SU-DHL-6 (cell line): ENCODE data around the gene TMEM131L.

ENCODE experiments used
- EZH2phosphoT487 ChIP-seq: fragments of 200-600 bp; sonication (generic), shearing (Covaris generic); conservative IDR thresholded peaks from 2 replicates; pipeline ENCODE4 v1.6.1; 2018; ENCODE audit warnings: mild to moderate bottlenecking, antibody characterized with exemption, low read length, moderate library complexity, mixed read lengths
- TF ChIP-seq, protein P1 (sequence below): fragments of 200-600 bp; sonication (generic); IDR thresholded peaks from one replicate; pipeline ENCODE4 v1.5.1; 2017; ENCODE audit warnings: antibody characterized with exemption, mild to moderate bottlenecking, low read length, moderate library complexity; ENCODE audit not compliant: insufficient read depth, poor library complexity, severe bottlenecking

DNA sequence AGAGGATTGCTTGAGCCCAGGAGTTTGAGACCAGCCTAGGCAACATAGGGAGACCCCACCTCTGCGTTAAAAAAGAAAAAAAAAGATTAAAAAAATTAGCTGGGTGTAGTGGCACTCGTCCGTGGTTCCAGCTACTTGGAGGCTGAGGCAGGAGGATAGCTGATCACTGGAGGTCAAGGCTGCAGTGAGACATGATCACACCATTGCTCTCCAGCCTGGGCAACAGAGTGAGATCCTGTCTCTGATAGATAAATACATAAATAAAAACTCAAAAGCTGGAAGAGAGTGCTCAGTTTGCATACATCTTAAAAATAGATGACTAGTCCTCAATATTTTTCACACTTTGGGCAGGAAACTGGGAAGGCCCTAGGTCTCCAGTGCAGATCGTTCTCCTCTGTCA lies 54.1 kb downstream of the TMEM131L start:
- TF ChIP-seq, protein P1, sequence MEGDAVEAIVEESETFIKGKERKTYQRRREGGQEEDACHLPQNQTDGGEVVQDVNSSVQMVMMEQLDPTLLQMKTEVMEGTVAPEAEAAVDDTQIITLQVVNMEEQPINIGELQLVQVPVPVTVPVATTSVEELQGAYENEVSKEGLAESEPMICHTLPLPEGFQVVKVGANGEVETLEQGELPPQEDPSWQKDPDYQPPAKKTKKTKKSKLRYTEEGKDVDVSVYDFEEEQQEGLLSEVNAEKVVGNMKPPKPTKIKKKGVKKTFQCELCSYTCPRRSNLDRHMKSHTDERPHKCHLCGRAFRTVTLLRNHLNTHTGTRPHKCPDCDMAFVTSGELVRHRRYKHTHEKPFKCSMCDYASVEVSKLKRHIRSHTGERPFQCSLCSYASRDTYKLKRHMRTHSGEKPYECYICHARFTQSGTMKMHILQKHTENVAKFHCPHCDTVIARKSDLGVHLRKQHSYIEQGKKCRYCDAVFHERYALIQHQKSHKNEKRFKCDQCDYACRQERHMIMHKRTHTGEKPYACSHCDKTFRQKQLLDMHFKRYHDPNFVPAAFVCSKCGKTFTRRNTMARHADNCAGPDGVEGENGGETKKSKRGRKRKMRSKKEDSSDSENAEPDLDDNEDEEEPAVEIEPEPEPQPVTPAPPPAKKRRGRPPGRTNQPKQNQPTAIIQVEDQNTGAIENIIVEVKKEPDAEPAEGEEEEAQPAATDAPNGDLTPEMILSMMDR, result no peak
- TF ChIP-seq EZH2phosphoT487, result no peak
